Measurements from ENCODE around the gene ASF1B.
"Not testable (repeated sequence)": the region's sequence is repeated elsewhere in the genome, so short reads cannot be mapped to it uniquely, and the experiment has no call there.

Gene ASF1B

DNA sequence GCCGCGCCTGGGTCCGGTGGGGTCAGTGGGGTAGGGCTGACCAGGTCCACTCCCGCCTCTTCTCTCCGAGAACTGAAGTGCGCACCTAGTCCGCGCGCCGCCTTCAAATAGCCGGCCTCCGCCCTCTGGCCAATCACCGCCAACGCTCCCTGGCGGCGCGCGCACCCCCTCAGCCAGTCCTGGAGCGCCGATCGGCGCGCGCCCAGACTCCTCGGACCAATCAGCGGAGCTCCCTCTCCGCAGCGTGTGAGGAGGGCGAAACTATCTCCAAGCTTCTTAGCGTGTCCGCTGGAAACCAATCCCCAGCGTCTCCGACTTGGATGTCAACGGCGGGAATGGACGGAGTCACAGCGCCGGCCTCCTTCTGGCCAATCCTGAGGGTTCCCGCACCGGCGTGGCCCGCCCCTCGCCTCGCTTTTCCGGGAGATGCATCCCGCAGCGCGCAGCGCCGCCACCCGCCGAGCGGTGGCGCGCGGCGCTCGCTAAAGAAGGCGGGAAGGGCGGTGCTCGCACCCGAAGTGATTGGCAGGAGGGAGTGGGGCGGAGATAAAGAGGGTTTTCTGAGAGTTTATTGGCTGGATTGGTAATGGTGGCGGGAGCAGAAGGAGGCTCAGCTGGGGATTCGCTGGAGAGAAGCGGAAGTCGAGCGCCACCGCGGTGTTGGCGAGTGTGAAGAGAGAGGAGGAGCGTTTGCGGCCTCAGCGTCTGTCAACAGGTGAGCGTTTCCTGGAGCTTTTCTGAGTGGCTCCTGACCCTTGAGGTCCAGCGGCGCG is at the start of gene ASF1B:
Gene ASF1B (minus strand): TSS at position 81 of the 773 bp plus-strand sequence. CDS start 133 bp downstream, outside the sequence.
- TF ChIP-seq, protein P1, sequence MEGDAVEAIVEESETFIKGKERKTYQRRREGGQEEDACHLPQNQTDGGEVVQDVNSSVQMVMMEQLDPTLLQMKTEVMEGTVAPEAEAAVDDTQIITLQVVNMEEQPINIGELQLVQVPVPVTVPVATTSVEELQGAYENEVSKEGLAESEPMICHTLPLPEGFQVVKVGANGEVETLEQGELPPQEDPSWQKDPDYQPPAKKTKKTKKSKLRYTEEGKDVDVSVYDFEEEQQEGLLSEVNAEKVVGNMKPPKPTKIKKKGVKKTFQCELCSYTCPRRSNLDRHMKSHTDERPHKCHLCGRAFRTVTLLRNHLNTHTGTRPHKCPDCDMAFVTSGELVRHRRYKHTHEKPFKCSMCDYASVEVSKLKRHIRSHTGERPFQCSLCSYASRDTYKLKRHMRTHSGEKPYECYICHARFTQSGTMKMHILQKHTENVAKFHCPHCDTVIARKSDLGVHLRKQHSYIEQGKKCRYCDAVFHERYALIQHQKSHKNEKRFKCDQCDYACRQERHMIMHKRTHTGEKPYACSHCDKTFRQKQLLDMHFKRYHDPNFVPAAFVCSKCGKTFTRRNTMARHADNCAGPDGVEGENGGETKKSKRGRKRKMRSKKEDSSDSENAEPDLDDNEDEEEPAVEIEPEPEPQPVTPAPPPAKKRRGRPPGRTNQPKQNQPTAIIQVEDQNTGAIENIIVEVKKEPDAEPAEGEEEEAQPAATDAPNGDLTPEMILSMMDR (conservative IDR thresholded peaks at IDR 0.05; ENCODE audit: control insufficient read depth, insufficient read depth, low read depth, low read length), result peak; percentile 42
- DNase-seq (ENCODE audit: low read depth), result peak; percentile 100

DNA sequence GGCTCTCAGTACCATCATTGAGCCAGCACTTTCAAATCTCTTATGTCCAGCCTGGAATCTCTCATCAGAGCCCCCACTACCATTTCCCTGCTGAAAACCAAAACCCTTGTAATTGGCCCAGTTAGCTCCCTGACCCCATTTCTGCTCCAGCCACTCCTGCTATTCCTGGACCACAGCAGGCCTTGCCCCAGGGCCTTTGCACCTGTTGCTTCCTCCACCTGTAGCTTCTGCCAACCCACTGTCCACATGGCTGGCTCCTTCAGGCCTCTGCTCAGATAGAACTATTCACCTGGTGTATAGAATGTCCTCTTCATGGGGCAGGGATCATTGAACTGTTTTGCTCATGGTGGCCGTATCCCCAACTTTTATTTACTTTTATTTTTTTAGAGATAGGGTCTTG is 49.3 kb upstream of the ASF1B start:
- not testable (repeated sequence) for DNase-seq (ENCODE audit: low read depth); H3K4me3 ChIP-seq (ENCODE audit: control insufficient read depth, low read depth, low read length)

More for the DNA sequence above, at the start of gene ASF1B:
- H3K4me3 ChIP-seq (ENCODE audit: control insufficient read depth, low read depth, low read length), result peak within 1 kb of the TSS; percentile 83

DNA sequence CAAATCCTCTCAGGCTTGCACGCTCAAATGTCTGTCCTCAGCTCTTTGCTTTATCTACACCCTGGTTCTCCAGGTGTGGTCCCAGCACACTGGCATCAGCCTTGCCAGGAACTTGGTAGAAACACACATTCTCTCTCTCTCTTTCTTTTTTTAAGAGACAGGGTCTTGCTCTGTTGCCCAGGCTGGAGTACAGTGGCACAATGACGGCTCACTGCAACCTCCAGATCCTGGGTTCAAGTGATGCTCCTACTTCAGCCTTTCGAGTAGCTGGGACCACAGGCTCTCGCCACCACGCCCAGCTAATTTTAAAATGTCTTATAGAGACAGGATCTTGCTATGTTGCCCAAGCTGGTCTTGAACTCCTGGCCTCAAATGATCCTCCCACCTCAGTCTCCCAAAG is 48.8 kb upstream of the ASF1B start:
- TF ChIP-seq, protein P1 (conservative IDR thresholded peaks at IDR 0.05; ENCODE audit: control insufficient read depth, insufficient read depth, low read depth, low read length), result no peak
- DNase-seq (ENCODE audit: low read depth), result no peak
- H3K4me3 ChIP-seq (ENCODE audit: control insufficient read depth, low read depth, low read length), result no peak overlapping the region

DNA sequence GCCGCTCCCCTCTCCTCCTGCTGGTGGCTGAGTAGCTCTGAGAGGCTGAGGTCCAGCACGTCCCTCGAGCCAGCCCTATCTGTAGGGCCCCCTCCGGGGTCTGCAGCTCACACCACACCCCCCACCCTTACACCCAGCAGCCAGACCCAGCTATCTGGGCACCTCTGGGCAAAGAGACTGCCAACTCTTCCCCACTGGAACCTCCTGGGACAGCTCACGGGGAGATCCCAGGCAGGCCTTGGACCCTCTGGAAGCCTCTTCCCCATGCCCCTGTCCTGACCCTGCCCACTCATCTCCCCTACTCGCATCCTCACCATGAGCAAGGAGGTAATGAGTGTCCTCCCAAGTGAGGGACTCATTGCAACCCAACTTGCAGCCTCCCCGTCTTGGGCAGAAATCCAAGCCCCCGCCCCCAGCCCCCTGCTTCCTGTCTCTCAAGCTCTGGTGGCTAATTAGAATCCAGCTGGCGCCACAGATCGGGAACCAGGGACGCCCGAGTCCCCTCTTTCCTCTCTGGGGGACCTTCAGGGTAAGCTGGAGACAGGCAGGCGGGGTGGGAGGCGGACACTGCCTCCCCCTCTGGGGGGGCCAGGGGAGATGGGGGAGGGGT is 47.5 kb upstream of the ASF1B start:
- TF ChIP-seq, protein P1 (conservative IDR thresholded peaks at IDR 0.05; ENCODE audit: control insufficient read depth, insufficient read depth, low read depth, low read length), result no peak
- no peak overlapping the region for H3K4me3 ChIP-seq (ENCODE audit: control insufficient read depth, low read depth, low read length)
- no peak for DNase-seq (ENCODE audit: low read depth)

DNA sequence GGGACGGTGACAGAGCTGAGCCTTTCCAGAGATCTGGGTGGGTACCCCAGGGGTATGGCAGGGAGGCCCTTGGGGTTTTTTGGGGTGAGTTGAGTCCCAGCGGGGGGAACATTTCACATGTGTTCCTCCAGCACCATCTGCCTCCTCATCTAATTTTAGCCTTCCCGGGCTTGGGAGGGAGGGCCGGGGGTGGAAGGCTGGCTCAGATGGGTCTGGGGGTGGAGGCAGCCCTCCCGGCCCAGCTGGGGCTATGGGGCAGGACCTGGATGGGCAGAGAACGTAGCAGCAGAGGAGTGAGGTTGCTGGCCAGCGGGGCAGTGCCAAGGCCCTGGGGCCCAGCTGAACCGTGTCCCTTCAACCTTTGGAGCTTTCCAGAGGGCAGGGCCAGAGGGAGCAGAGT is 46.1 kb upstream of the ASF1B start:
- no peak overlapping the region for H3K4me3 ChIP-seq (ENCODE audit: control insufficient read depth, low read depth, low read length)
- DNase-seq (ENCODE audit: low read depth), result no peak
- TF ChIP-seq, protein P1 (conservative IDR thresholded peaks at IDR 0.05; ENCODE audit: control insufficient read depth, insufficient read depth, low read depth, low read length), result no peak

GRCh38 chr19:14181906-14182305 is 45.5 kb upstream of the ASF1B start:
- no peak for DNase-seq (ENCODE audit: low read depth)
- no peak overlapping the region for H3K4me3 ChIP-seq (ENCODE audit: control insufficient read depth, low read depth, low read length)
- TF ChIP-seq, protein P1 (conservative IDR thresholded peaks at IDR 0.05; ENCODE audit: control insufficient read depth, insufficient read depth, low read depth, low read length), result no peak

DNA sequence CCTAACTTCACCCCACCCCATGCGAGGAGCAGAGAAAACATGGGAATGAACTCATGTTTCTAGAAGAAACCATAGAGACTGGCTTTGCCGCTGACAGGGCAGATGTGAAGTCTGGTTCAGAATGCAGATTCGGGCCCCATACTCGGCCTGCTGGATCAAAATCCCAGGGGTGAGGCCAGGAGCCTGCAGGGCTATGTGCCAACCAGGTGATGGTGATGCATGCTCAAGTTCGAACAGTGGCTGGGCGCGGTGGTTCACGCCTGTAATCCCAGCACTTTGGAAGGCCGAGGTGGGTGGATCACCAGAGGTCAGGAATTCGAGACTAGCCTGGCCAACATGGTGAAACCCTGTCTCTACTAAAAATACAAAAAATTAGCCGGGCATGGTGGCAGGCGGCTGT is 44.8 kb upstream of the ASF1B start:
- H3K4me3 ChIP-seq (ENCODE audit: control insufficient read depth, low read depth, low read length); DNase-seq (ENCODE audit: low read depth): not testable (repeated sequence)
